ENCODE results near the gene HDDC3.

- no peak for TF ChIP-seq CTCF (conservative IDR thresholded peaks at IDR 0.05; ENCODE audit: low read depth, low read length)
- no peak for TF ChIP-seq EZH2phosphoT487 (IDR thresholded peaks at IDR 0.05; ENCODE audit: borderline replicate concordance, low read length)
- TF ChIP-seq EZH2 (IDR thresholded peaks at IDR 0.05; ENCODE audit: low read length, unreplicated experiment), result no peak
Observed at GRCh38 chr15:90902840-90903732, 29.3 kb downstream of the HDDC3 start, which contains the start of gene MAN2A2.
